Left colon (tissue), 2 donors: ENCODE results near the gene SH3RF2. TPM values are rescaled to one million over a fixed set of nuclear protein-coding genes. Genes with fewer than 3 reads are reported as not detected.

Experiments
- ATAC-seq: fragments of 200-7000 bp; cut with Tn5 transposase; one replicate; pipeline ENCODE4 v1.9.1; 2020; ENCODE audit warnings: mild to moderate bottlenecking, moderate library complexity
- DNase-seq, 2 donors: peaks; one replicate each; pipeline ENCODE4 v3.0.0-alpha.2; 2020
- intact Hi-C, 2 donors: fragments of 100-400 bp; cut with DNase I in 1 of 2; cut with micrococcal nuclease in 1 of 2; formaldehyde crosslinking; loops; one replicate each; pipeline versions ENCODE4 v1.11.2 to v1.14.0; 2022; cut with DNase I, micrococcal nuclease
- total RNA-seq, 2 donors: library from RNA; stranded (reverse); fragmentation: NEBNext Ultra II Directional; extraction: Animal tissue kit (Norgen Biotek cat#: 25700); gene quantifications; one replicate each; pipeline ENCODE4 v1.2.1, GENCODE V29; 2021
- donor health status: DM: no; HTN: no; CAD: no.
- donor health status: DM: yes; HTN: yes; CAD: no.

The SH3RF2 gene
- total RNA-seq, 2 donors from 2014 or later, result 54.9 to 62.9 TPM

GRCh38 chr5:146052780-146053179 is 116.4 kb downstream of the SH3RF2 start:
- intact Hi-C loops, result no loop called here
- ATAC-seq (no peak), DNase-seq (no peak)

- intact Hi-C loops, result no loop called here
- no peak for ATAC-seq
- DNase-seq, result no peak
Measured at GRCh38 chr5:146055432-146055831, 119.1 kb downstream of the SH3RF2 start.

GRCh38 chr5:146059460-146060220 is 123.3 kb downstream of the SH3RF2 start:
- intact Hi-C loops, result no loop called here
- no peak for DNase-seq

GRCh38 chr5:146060221-146060585 is 123.8 kb downstream of the SH3RF2 start:
- intact Hi-C loops, result no loop called here
- no peak for DNase-seq

More at GRCh38 chr5:146059460-146060220, 123.3 kb downstream of the SH3RF2 start:
- ATAC-seq, result no peak

GRCh38 chr5:146066968-146067367 is 130.6 kb downstream of the SH3RF2 start:
- no peak for DNase-seq
- intact Hi-C loops, result no loop called here
- ATAC-seq, result no peak

More at GRCh38 chr5:146060221-146060585, 123.8 kb downstream of the SH3RF2 start:
- no peak for ATAC-seq

- ATAC-seq (no peak), DNase-seq (no peak)
- intact Hi-C loops, result no loop called here
Measured at GRCh38 chr5:146068206-146068605, 131.8 kb downstream of the SH3RF2 start.

- intact Hi-C loops, result no loop called here
- ATAC-seq (no peak), DNase-seq (no peak)
Measured at GRCh38 chr5:146068977-146069779, 132.8 kb downstream of the SH3RF2 start.

- ATAC-seq (no peak), DNase-seq (no peak)
- intact Hi-C loops, result no loop called here
Measured at GRCh38 chr5:146069780-146070099, 133.4 kb downstream of the SH3RF2 start.

- ATAC-seq, result no peak
- intact Hi-C loops, result no loop called here
Measured at GRCh38 chr5:146070746-146071145, 134.4 kb downstream of the SH3RF2 start.

GRCh38 chr5:146071171-146071570 is 134.8 kb downstream of the SH3RF2 start:
- DNase-seq (no peak), ATAC-seq (no peak)
- intact Hi-C loops, result no loop called here

More at GRCh38 chr5:146070746-146071145, 134.4 kb downstream of the SH3RF2 start:
- no peak for DNase-seq

- intact Hi-C loops, result no loop called here
- ATAC-seq (no peak), DNase-seq (no peak)
Measured at GRCh38 chr5:146072595-146072994, 136.2 kb downstream of the SH3RF2 start.

- DNase-seq, result peak in 1 of 2 donors; percentile 15
- no peak for ATAC-seq
- intact Hi-C loops, result no loop called here
Measured at GRCh38 chr5:146073239-146073900, 137.0 kb downstream of the SH3RF2 start.

GRCh38 chr5:146076028-146076427 is 139.7 kb downstream of the SH3RF2 start:
- peak; percentile 46 to 72 for DNase-seq
- ATAC-seq, result peak; percentile 90
- intact Hi-C loops, result no loop called here

- intact Hi-C loops, result no loop called here
- ATAC-seq, result peak; percentile 37
- DNase-seq, result peak in 1 of 2 donors; percentile 11
Measured at GRCh38 chr5:146076455-146076854, 140.1 kb downstream of the SH3RF2 start.

GRCh38 chr5:146078566-146078965 is 142.2 kb downstream of the SH3RF2 start:
- intact Hi-C loops, result no loop called here
- ATAC-seq, result no peak

GRCh38 chr5:146079695-146080373 is 143.5 kb downstream of the SH3RF2 start:
- intact Hi-C loops, result no loop called here
- DNase-seq (no peak), ATAC-seq (no peak)

More at GRCh38 chr5:146078566-146078965, 142.2 kb downstream of the SH3RF2 start:
- no peak for DNase-seq

GRCh38 chr5:146081556-146081955 is 145.2 kb downstream of the SH3RF2 start:
- DNase-seq (no peak), ATAC-seq (no peak)
- intact Hi-C loops, result no loop called here

GRCh38 chr5:146082798-146083197 is 146.4 kb downstream of the SH3RF2 start:
- intact Hi-C loops, result no loop called here
- ATAC-seq (peak; percentile 16), DNase-seq (no peak)

GRCh38 chr5:146084376-146084775 is 148.0 kb downstream of the SH3RF2 start:
- DNase-seq (no peak), ATAC-seq (peak; percentile 14)
- intact Hi-C loops, result no loop called here
